ENCODE measurements around the gene SLCO6A1. TPM values are rescaled to one million over a fixed set of nuclear protein-coding genes. Genes with fewer than 3 reads are reported as not detected.

SLCO6A1 gene
- total RNA-seq, 2 experiments from 2014 or later = not detected

DNA sequence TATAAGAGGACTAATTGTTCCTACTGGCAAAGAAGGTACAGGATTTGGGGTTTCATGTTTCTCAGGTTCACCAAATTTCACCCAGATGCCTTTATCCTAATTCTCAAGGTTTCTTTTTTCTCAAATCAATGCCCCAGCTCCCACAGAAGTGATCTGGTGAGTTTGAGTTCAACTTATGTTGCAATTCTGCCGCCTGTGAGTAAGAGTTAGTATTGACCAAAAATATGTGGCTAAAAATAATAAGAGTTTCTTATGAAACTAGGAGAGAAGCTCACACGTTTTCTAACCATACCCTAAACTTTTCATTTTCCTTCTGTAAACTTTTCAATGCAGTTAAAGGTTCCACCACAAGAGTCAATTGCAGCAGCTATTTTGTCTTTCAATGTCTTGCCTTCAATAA is 15.1 kb downstream of the SLCO6A1 start:
- BruUV-seq (replicated peaks) = no TSS peak
- Histone ChIP-seq H3K4me1 (ENCODE audit: insufficient read depth, low read length, poor library complexity, severe bottlenecking) (no peaks in the 10 kb centered on the region), H3K9me2 (ENCODE audit: insufficient read depth, low read length) (no peaks in the 10 kb centered on the region), H3K79me2 (ENCODE audit: insufficient read depth, low read depth, low read length) (no peaks in the 10 kb centered on the region), H2AFZ (ENCODE audit: low read length) (no peak overlapping the region), H4K20me1 (ENCODE audit: insufficient read depth, low read length) (no peaks in the 10 kb centered on the region), H3K36me3 (ENCODE audit: insufficient read depth, low read length) (no peaks in the 10 kb centered on the region), H3K4me2 (ENCODE audit: low read length) (no peak overlapping the region), H3K9me3 (ENCODE audit: low read length) (no peaks in the 10 kb centered on the region), H3K27ac (ENCODE audit: low read depth, low read length, poor library complexity, severe bottlenecking) (no peak overlapping the region), H3K4me3 (ENCODE audit: low read depth, low read length, poor library complexity, severe bottlenecking) (no peak overlapping the region)
- no peak for TF ChIP-seq EZH2phosphoT487 (IDR thresholded peaks at IDR 0.05; ENCODE audit: borderline replicate concordance, low read depth, low read length)
- TF ChIP-seq, protein P1, sequence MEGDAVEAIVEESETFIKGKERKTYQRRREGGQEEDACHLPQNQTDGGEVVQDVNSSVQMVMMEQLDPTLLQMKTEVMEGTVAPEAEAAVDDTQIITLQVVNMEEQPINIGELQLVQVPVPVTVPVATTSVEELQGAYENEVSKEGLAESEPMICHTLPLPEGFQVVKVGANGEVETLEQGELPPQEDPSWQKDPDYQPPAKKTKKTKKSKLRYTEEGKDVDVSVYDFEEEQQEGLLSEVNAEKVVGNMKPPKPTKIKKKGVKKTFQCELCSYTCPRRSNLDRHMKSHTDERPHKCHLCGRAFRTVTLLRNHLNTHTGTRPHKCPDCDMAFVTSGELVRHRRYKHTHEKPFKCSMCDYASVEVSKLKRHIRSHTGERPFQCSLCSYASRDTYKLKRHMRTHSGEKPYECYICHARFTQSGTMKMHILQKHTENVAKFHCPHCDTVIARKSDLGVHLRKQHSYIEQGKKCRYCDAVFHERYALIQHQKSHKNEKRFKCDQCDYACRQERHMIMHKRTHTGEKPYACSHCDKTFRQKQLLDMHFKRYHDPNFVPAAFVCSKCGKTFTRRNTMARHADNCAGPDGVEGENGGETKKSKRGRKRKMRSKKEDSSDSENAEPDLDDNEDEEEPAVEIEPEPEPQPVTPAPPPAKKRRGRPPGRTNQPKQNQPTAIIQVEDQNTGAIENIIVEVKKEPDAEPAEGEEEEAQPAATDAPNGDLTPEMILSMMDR (conservative IDR thresholded peaks at IDR 0.05; ENCODE audit: low read length) = no peak
- CTCF ChIA-PET (ENCODE audit: unreplicated experiment) = no interaction called here
- intact Hi-C loops (cut with micrococcal nuclease; ENCODE audit: unreplicated experiment) = no loop called here
- POLR2A ChIA-PET = interaction anchor here (0.7 kb wide), 1 partner anchor 409 kb away, joined by 3 read pairs; no protein-coding TSS in a partner anchor
- DNase-seq (ENCODE audit: low spot score) = no peak

DNA sequence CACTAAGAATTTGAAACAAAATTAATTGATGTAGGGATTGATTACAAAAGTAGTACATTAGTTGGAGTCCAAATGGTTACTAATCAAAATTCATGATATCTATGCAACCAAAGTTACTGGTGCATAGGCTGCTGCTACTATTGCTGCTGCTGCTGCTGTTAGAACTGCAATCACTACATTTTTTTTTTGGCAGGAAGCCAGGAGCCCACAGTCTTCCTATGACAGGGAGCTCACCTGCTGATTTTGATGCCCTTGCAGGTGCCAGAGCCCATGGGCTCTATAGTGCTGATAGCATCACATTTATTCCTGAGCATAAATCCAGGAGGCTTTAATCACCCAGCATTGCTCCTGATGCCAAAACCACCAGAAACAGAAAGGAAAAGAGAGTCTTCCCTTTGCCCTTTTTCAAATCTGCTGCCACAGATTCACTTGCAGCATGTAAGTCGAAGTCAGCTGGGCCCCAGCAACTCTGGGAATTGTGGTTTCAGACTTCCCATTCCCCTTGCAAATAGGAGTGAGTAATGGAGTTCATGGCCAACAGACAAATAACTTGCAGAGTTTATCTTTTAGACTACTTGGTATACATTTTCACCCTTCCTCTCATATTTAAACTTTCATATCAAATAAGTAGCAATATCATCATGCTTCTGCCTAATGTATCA is 17.6 kb downstream of the SLCO6A1 start:
- H3K4me1 ChIP-seq (ENCODE audit: insufficient read depth, low read length, poor library complexity, severe bottlenecking) = no peaks in the 10 kb centered on the region
- no TSS peak for BruUV-seq (replicated peaks)
- intact Hi-C loops (cut with micrococcal nuclease; ENCODE audit: unreplicated experiment) = no loop called here
- no peak overlapping the region for H3K4me3 ChIP-seq (ENCODE audit: low read depth, low read length, poor library complexity, severe bottlenecking)
- ChIA-PET CTCF (ENCODE audit: unreplicated experiment) (no interaction called here), POLR2A (no interaction called here)
- no peaks in the 10 kb centered on the region for H3K9me2 ChIP-seq (ENCODE audit: insufficient read depth, low read length)
- TF ChIP-seq, protein P1 (conservative IDR thresholded peaks at IDR 0.05; ENCODE audit: low read length) = no peak
- TF ChIP-seq EZH2phosphoT487 (IDR thresholded peaks at IDR 0.05; ENCODE audit: borderline replicate concordance, low read depth, low read length) = no peak
- no peak overlapping the region for H2AFZ ChIP-seq (ENCODE audit: low read length)
- H3K79me2 ChIP-seq (ENCODE audit: insufficient read depth, low read depth, low read length) = no peaks in the 10 kb centered on the region
- H3K36me3 ChIP-seq (ENCODE audit: insufficient read depth, low read length) = no peaks in the 10 kb centered on the region
- no peak overlapping the region for H3K27ac ChIP-seq (ENCODE audit: low read depth, low read length, poor library complexity, severe bottlenecking)
- H4K20me1 ChIP-seq (ENCODE audit: insufficient read depth, low read length) = no peaks in the 10 kb centered on the region
- no peaks in the 10 kb centered on the region for H3K9me3 ChIP-seq (ENCODE audit: low read length)
- no peak for DNase-seq (ENCODE audit: low spot score)
- no peak overlapping the region for H3K4me2 ChIP-seq (ENCODE audit: low read length)

DNA sequence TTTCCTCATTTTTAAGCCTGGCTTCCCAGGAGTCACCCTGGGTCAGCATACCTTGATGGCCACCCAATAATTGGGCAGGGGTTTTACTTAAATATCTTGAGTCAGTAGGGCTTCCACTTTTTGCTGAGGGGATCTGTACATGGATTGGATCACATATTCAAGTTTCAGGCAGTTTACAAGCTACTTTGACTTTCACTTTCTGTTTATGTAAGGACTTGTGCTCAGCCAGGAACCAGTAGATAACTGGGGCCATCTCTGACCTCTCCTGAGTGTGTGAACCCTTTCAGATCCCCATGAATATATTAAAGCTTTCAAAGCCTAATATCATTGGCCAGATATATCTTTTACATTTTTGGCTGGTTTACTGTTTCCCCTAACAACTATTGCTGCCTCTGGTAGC is 45.1 kb downstream of the SLCO6A1 start:
- H3K4me3 ChIP-seq (ENCODE audit: low read depth, low read length, poor library complexity, severe bottlenecking) = no peak overlapping the region

More for the DNA sequence above, 45.1 kb downstream of the SLCO6A1 start:
- no peaks in the 10 kb centered on the region for H3K9me3 ChIP-seq (ENCODE audit: low read length)
- no peaks in the 10 kb centered on the region for H3K4me1 ChIP-seq (ENCODE audit: insufficient read depth, low read length, poor library complexity, severe bottlenecking)
- H4K20me1 ChIP-seq (ENCODE audit: insufficient read depth, low read length) = no peaks in the 10 kb centered on the region
- ChIA-PET CTCF (ENCODE audit: unreplicated experiment) (no interaction called here), POLR2A (no interaction called here)
- intact Hi-C loops (cut with micrococcal nuclease; ENCODE audit: unreplicated experiment) = no loop called here
- H3K27ac ChIP-seq (ENCODE audit: low read depth, low read length, poor library complexity, severe bottlenecking) = no peak overlapping the region
- no peaks in the 10 kb centered on the region for H3K36me3 ChIP-seq (ENCODE audit: insufficient read depth, low read length)
- no peak overlapping the region for H3K4me2 ChIP-seq (ENCODE audit: low read length)
- no peak overlapping the region; the same call in 1 of the 2 replicates for H2AFZ ChIP-seq (ENCODE audit: low read length)
- no peaks in the 10 kb centered on the region for H3K79me2 ChIP-seq (ENCODE audit: insufficient read depth, low read depth, low read length)
- H3K9me2 ChIP-seq (ENCODE audit: insufficient read depth, low read length) = no peaks in the 10 kb centered on the region
- DNase-seq (ENCODE audit: low spot score) = no peak
- BruUV-seq (replicated peaks) = no TSS peak
- TF ChIP-seq EZH2phosphoT487 (IDR thresholded peaks at IDR 0.05; ENCODE audit: borderline replicate concordance, low read depth, low read length) = no peak
- TF ChIP-seq, protein P1 (conservative IDR thresholded peaks at IDR 0.05; ENCODE audit: low read length) = no peak

Data from OCI-LY7 (cell line).